ENCODE measurements around the gene PKN1.

GRCh38 chr19:14510311-14511228 lies 77.5 kb downstream of the PKN1 start:
- TF ChIP-seq EZH2phosphoT487 (IDR thresholded peaks at IDR 0.05; ENCODE audit: insufficient read depth, low read depth): no peak
- TF ChIP-seq EZH2 (IDR thresholded peaks at IDR 0.05; ENCODE audit: insufficient read depth, poor library complexity, severe bottlenecking): no peak

Data from GM23248 (cell line).